ENCODE data around the gene PRTN3.
"Not testable (repeated sequence)": the region's sequence is repeated elsewhere in the genome, so short reads cannot be mapped to it uniquely, and the experiment has no call there.

Gene PRTN3

GRCh38 chr19:862581-863314, 21.9 kb downstream of the PRTN3 start:
- peak; percentile 51 to 63 for DNase-seq (ENCODE audit: low read depth in 2 of 2, low spot score in 1 of 2)

GRCh38 chr19:863315-863620, 22.5 kb downstream of the PRTN3 start:
- DNase-seq (ENCODE audit: low read depth in 2 of 2, low spot score in 1 of 2), result no peak

- DNase-seq (ENCODE audit: low read depth in 2 of 2, low spot score in 1 of 2), result no peak
Measured at GRCh38 chr19:866769-867300, 26.0 kb downstream of the PRTN3 start.

GRCh38 chr19:867301-867793, 26.5 kb downstream of the PRTN3 start:
- DNase-seq (ENCODE audit: low read depth in 2 of 2, low spot score in 1 of 2), result no peak

- DNase-seq (ENCODE audit: low read depth in 2 of 2, low spot score in 1 of 2), result no peak
Measured at GRCh38 chr19:867855-868457, 27.2 kb downstream of the PRTN3 start.

- no peak for DNase-seq (ENCODE audit: low read depth in 2 of 2, low spot score in 1 of 2)
Measured at GRCh38 chr19:868458-869244, 27.9 kb downstream of the PRTN3 start.

GRCh38 chr19:869245-870177, 28.7 kb downstream of the PRTN3 start:
- no peak for DNase-seq (ENCODE audit: low read depth in 2 of 2, low spot score in 1 of 2)

- no peak for DNase-seq (ENCODE audit: low read depth in 2 of 2, low spot score in 1 of 2)
Measured at GRCh38 chr19:870314-870713, 29.5 kb downstream of the PRTN3 start.

GRCh38 chr19:870963-871401, 30.2 kb downstream of the PRTN3 start:
- no peak for DNase-seq (ENCODE audit: low read depth in 2 of 2, low spot score in 1 of 2)

- DNase-seq (ENCODE audit: low read depth in 2 of 2, low spot score in 1 of 2), result no peak
Measured at GRCh38 chr19:871446-872265, 30.9 kb downstream of the PRTN3 start.

GRCh38 chr19:872266-872951, 31.6 kb downstream of the PRTN3 start:
- peak in 1 of 2 donors; percentile 50 for DNase-seq (ENCODE audit: low read depth in 2 of 2, low spot score in 1 of 2)

GRCh38 chr19:873084-873483, 32.3 kb downstream of the PRTN3 start:
- DNase-seq (ENCODE audit: low read depth in 2 of 2, low spot score in 1 of 2), result peak in 1 of 2 donors; percentile 41

GRCh38 chr19:873561-874041, 32.8 kb downstream of the PRTN3 start:
- no peak for DNase-seq (ENCODE audit: low read depth in 2 of 2, low spot score in 1 of 2)

- no peak for DNase-seq (ENCODE audit: low read depth in 2 of 2, low spot score in 1 of 2)
Measured at GRCh38 chr19:875265-875879, 34.6 kb downstream of the PRTN3 start.

GRCh38 chr19:876089-876488, 35.3 kb downstream of the PRTN3 start:
- no peak for DNase-seq (ENCODE audit: low read depth in 2 of 2, low spot score in 1 of 2)

- DNase-seq (ENCODE audit: low read depth in 2 of 2, low spot score in 1 of 2), result no peak
Measured at GRCh38 chr19:876780-877314, 36.0 kb downstream of the PRTN3 start.

GRCh38 chr19:877992-878660, 37.3 kb downstream of the PRTN3 start:
- DNase-seq (ENCODE audit: low read depth in 2 of 2, low spot score in 1 of 2), result not testable (repeated sequence)
